Stimulated activated CD4-positive, alpha-beta T cell treated with anti-CD3 and anti-CD28 coated beads, Interleukin-2, amount 100 ng/mL, for 48 hours (primary cell): ENCODE data around the gene AP5M1.
A peak's percentile ranks its signal among the peaks of the same experiment; 100 is the strongest.
"Not testable (repeated sequence)": the region's sequence is repeated elsewhere in the genome, so short reads cannot be mapped to it uniquely, and the experiment has no call there.

Experiments used
- DNase-seq, 2 donors: peaks; one replicate each; pipeline ENCODE4 v3.0.0-alpha.2; 2020

The AP5M1 gene

GRCh38 chr14:57291692-57292647 lies 23.2 kb downstream of the AP5M1 start:
- no peak for DNase-seq

- no peak for DNase-seq
Observed at GRCh38 chr14:57293866-57294837, 25.4 kb downstream of the AP5M1 start.

- no peak for DNase-seq
Observed at GRCh38 chr14:57295239-57295638, 26.5 kb downstream of the AP5M1 start.

GRCh38 chr14:57297852-57298251 lies 29.1 kb downstream of the AP5M1 start:
- no peak for DNase-seq

- no peak for DNase-seq
Observed at GRCh38 chr14:57299511-57299910, 30.7 kb downstream of the AP5M1 start.

GRCh38 chr14:57302883-57303282 lies 34.1 kb downstream of the AP5M1 start:
- DNase-seq: no peak

- DNase-seq: no peak
Observed at GRCh38 chr14:57314396-57315089, 45.8 kb downstream of the AP5M1 start.

GRCh38 chr14:57317248-57317833 lies 48.6 kb downstream of the AP5M1 start:
- DNase-seq: peak; percentile 67 to 69

GRCh38 chr14:57319636-57320192 lies 50.9 kb downstream of the AP5M1 start:
- no peak for DNase-seq

GRCh38 chr14:57323721-57324120 lies 55.0 kb downstream of the AP5M1 start:
- no peak for DNase-seq

- no peak for DNase-seq
Observed at GRCh38 chr14:57326253-57326652, 57.5 kb downstream of the AP5M1 start.

- DNase-seq: no peak
Observed at GRCh38 chr14:57329833-57330232, 61.1 kb downstream of the AP5M1 start.

- DNase-seq: not testable (repeated sequence)
Observed at GRCh38 chr14:57332475-57332874, 63.7 kb downstream of the AP5M1 start.

- not testable (repeated sequence) for DNase-seq
Observed at GRCh38 chr14:57333726-57334125, 65.0 kb downstream of the AP5M1 start.

- not testable (repeated sequence) for DNase-seq
Observed at GRCh38 chr14:57343545-57344297, 75.0 kb downstream of the AP5M1 start.

- DNase-seq: no peak
Observed at GRCh38 chr14:57345106-57345505, 76.3 kb downstream of the AP5M1 start.

GRCh38 chr14:57346741-57347140 lies 78.0 kb downstream of the AP5M1 start:
- no peak for DNase-seq
